CD1c-positive myeloid dendritic cell (primary cell): ENCODE measurements around the gene WFS1.

Source experiments
- DNase-seq: peaks from one replicate; pipeline ENCODE4 v3.0.0-alpha.2; 2016; ENCODE audit errors: extremely low spot score

Gene WFS1

GRCh38 chr4:6259886-6260285, 9.8 kb upstream of the WFS1 start:
- no peak for DNase-seq

GRCh38 chr4:6262176-6262575, 7.5 kb upstream of the WFS1 start:
- no peak for DNase-seq

- no peak for DNase-seq
Measured at GRCh38 chr4:6262847-6263487, 6.7 kb upstream of the WFS1 start.

GRCh38 chr4:6263526-6264224, 6.0 kb upstream of the WFS1 start:
- peak; percentile 30 for DNase-seq

GRCh38 chr4:6264225-6264540, 5.5 kb upstream of the WFS1 start:
- DNase-seq: no peak

- DNase-seq: no peak
Measured at GRCh38 chr4:6265546-6265945, 4.1 kb upstream of the WFS1 start.

GRCh38 chr4:6267573-6267972, 2.1 kb upstream of the WFS1 start:
- peak; percentile 81 for DNase-seq

GRCh38 chr4:6268650-6269615, 717 bp upstream of the WFS1 start:
- DNase-seq: no peak

GRCh38 chr4:6270636-6271121, 1.0 kb downstream of the WFS1 start:
- DNase-seq: peak; percentile 24

- DNase-seq: no peak
Measured at GRCh38 chr4:6271206-6271605, 1.6 kb downstream of the WFS1 start.

GRCh38 chr4:6271701-6272465, 2.2 kb downstream of the WFS1 start:
- DNase-seq: no peak

- no peak for DNase-seq
Measured at GRCh38 chr4:6272863-6273660, 3.4 kb downstream of the WFS1 start.

- no peak for DNase-seq
Measured at GRCh38 chr4:6273661-6273990, 4.0 kb downstream of the WFS1 start.

- DNase-seq: no peak
Measured at GRCh38 chr4:6275351-6275750, 5.7 kb downstream of the WFS1 start.

GRCh38 chr4:6275898-6276806, 6.5 kb downstream of the WFS1 start:
- no peak for DNase-seq

GRCh38 chr4:6277139-6277802, 7.6 kb downstream of the WFS1 start:
- no peak for DNase-seq

GRCh38 chr4:6277935-6278800, 8.5 kb downstream of the WFS1 start:
- no peak for DNase-seq

- DNase-seq: no peak
Measured at GRCh38 chr4:6278801-6279197, 9.1 kb downstream of the WFS1 start.
